Stomach (tissue), 4 donors: ENCODE data around the gene FBN2.

Source experiments
- EP300 ChIP-seq: sonication (generic); formaldehyde crosslinking; IDR thresholded peaks from one replicate; pipeline ENCODE4 v1.6.1; 2017; ENCODE audit warnings: antibody characterized with exemption
- POLR2A ChIP-seq, 4 donors: fragments of 450-650 bp; IDR thresholded peaks; one replicate each; pipeline ENCODE4 v1.6.1; 2016; ENCODE audit warnings: antibody characterized with exemption in 4 of 4, control low read depth in 2 of 4, mild to moderate bottlenecking in 1 of 4, moderate library complexity in 1 of 4
- POLR2AphosphoS5 ChIP-seq, 3 donors: sonication (generic); formaldehyde crosslinking; IDR thresholded peaks; one replicate each; pipeline ENCODE4 v1.6.1; 2016; ENCODE audit warnings: antibody characterized with exemption in 3 of 3
- TF ChIP-seq, protein P1 (sequence below), 7 experiments: fragments of 450-650 bp in 4 of 7; fragments of 200-600 bp in 3 of 7; sonication (generic) in 3 of 7; IDR thresholded peaks; one replicate each; pipeline ENCODE4 v1.5.1; 2016 to 2019; ENCODE audit warnings: antibody characterized with exemption in 7 of 7, control low read depth in 2 of 7, mild to moderate bottlenecking in 1 of 7

DNA sequence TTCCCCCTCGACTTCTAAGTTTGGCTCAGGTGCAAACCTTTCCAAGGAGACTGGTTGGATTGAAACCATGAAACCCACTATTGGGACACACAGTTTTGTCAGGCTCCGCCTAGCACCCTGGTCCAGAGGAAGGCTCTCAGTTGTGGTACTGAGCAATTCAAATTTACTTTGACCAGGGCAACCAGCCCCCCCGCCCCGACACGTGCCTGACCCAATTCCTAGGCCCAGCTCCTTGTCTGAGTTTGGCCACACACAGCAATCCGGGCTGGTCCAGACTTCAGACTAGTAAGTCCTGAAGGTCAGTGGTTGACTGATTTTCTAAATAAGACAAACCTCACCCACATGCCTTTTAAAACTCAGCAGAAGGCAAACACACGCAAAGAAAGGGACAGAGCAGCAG lies 321.8 kb downstream of the FBN2 start:
- TF ChIP-seq POLR2AphosphoS5 (IDR thresholded peaks at IDR 0.05) = no peak
- TF ChIP-seq POLR2A (IDR thresholded peaks at IDR 0.05) = no peak
- TF ChIP-seq, protein P1, sequence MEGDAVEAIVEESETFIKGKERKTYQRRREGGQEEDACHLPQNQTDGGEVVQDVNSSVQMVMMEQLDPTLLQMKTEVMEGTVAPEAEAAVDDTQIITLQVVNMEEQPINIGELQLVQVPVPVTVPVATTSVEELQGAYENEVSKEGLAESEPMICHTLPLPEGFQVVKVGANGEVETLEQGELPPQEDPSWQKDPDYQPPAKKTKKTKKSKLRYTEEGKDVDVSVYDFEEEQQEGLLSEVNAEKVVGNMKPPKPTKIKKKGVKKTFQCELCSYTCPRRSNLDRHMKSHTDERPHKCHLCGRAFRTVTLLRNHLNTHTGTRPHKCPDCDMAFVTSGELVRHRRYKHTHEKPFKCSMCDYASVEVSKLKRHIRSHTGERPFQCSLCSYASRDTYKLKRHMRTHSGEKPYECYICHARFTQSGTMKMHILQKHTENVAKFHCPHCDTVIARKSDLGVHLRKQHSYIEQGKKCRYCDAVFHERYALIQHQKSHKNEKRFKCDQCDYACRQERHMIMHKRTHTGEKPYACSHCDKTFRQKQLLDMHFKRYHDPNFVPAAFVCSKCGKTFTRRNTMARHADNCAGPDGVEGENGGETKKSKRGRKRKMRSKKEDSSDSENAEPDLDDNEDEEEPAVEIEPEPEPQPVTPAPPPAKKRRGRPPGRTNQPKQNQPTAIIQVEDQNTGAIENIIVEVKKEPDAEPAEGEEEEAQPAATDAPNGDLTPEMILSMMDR (IDR thresholded peaks at IDR 0.05) = no peak
- TF ChIP-seq EP300 = no peak
